Mucosa of descending colon (tissue), 3 donors: ENCODE measurements around the gene RETNLB. TPM values are rescaled to one million over a fixed set of nuclear protein-coding genes. Genes with fewer than 3 reads are reported as not detected.

Experiments
- ATAC-seq: fragments of 200-7000 bp; cut with Tn5 transposase; one replicate; pipeline ENCODE4 v1.9.1; 2020; ENCODE audit warnings: mild to moderate bottlenecking, moderate library complexity
- DNase-seq, 3 donors: peaks; one replicate each; pipeline ENCODE4 v3.0.0-alpha.2; 2020
- H3K36me3 ChIP-seq: fragments of 200-600 bp; one replicate; pipeline ENCODE4 v1.8.0; 2021; ENCODE audit warnings: low read depth, mild to moderate bottlenecking
- H3K4me1 ChIP-seq: fragments of 200-600 bp; one replicate; pipeline ENCODE4 v1.8.0; 2021; ENCODE audit warnings: low read depth, mild to moderate bottlenecking
- H3K4me3 ChIP-seq: fragments of 200-600 bp; one replicate; pipeline ENCODE4 v1.8.0; 2021; ENCODE audit warnings: mild to moderate bottlenecking
- H3K9me3 ChIP-seq: fragments of 200-600 bp; one replicate; pipeline ENCODE4 v1.8.0; 2021; ENCODE audit warnings: mild to moderate bottlenecking
- CTCF ChIP-seq: fragments of 200-600 bp; IDR thresholded peaks from one replicate; pipeline ENCODE4 v1.8.0; 2022; ENCODE audit warnings: antibody characterized with exemption, mild to moderate bottlenecking
- intact Hi-C, 2 donors: fragments of 100-400 bp; cut with DNase I in 1 of 2; cut with micrococcal nuclease in 1 of 2; formaldehyde crosslinking; loops; one replicate each; pipeline versions ENCODE4 v1.11.0 to v1.11.1; 2022; cut with DNase I, micrococcal nuclease
- total RNA-seq, 3 donors: library from RNA; stranded (reverse); fragmentation: NEBNext Ultra II Directional in 2 of 3; extraction: Animal tissue kit (Norgen Biotek cat#: 25700) in 2 of 3; gene quantifications; one replicate each; pipeline versions ENCODE4 v1.2.1 to v1.2.4, GENCODE V29; 2021 to 2023
- donor health status: DM: no; HTN: no; CAD: no; lungs with moderate emphysema.
- donor health status: DM: no; HTN: no; CAD: no.
- donor health status: DM: no; HTN: yes; CAD: no.

RETNLB gene
- total RNA-seq, 3 donors from 2014 or later: 17.1 to 136 (median 51.3) TPM

- Histone ChIP-seq H3K9me3 (no peaks in the 10 kb centered on the region), H3K4me3 (no peak overlapping the region), H3K4me1 (no peaks in the 10 kb centered on the region), H3K36me3 (no peaks in the 10 kb centered on the region)
- no peak for ATAC-seq
- intact Hi-C loops: no loop called here
- no peak for DNase-seq
- no peak for TF ChIP-seq CTCF
Observed at GRCh38 chr3:108742929-108743328, 14.3 kb downstream of the RETNLB start.

GRCh38 chr3:108736821-108737220, 20.4 kb downstream of the RETNLB start:
- Histone ChIP-seq H3K9me3 (no peaks in the 10 kb centered on the region), H3K4me3 (no peak overlapping the region), H3K4me1 (no peaks in the 10 kb centered on the region), H3K36me3 (no peaks in the 10 kb centered on the region)
- ATAC-seq: no peak
- DNase-seq: no peak
- intact Hi-C loops: no loop called here
- no peak for TF ChIP-seq CTCF

- no peaks in the 10 kb centered on the region for H3K9me3 ChIP-seq
- intact Hi-C loops: no loop called here
- no peak for DNase-seq
- no peaks in the 10 kb centered on the region for H3K36me3 ChIP-seq
- no peak for TF ChIP-seq CTCF
- H3K4me1 ChIP-seq: no peaks in the 10 kb centered on the region
- H3K4me3 ChIP-seq: no peak overlapping the region
- no peak for ATAC-seq
Observed at GRCh38 chr3:108728934-108729333, 28.3 kb downstream of the RETNLB start.

- Histone ChIP-seq H3K4me1 (no peaks in the 10 kb centered on the region), H3K4me3 (no peak overlapping the region), H3K36me3 (no peaks in the 10 kb centered on the region), H3K9me3 (no peaks in the 10 kb centered on the region)
- ATAC-seq (no peak), DNase-seq (no peak)
- intact Hi-C loops: no loop called here
- TF ChIP-seq CTCF: no peak
Observed at GRCh38 chr3:108728105-108728504, 29.1 kb downstream of the RETNLB start.

GRCh38 chr3:108724101-108724500, 33.1 kb downstream of the RETNLB start:
- Histone ChIP-seq H3K36me3 (no peaks in the 10 kb centered on the region), H3K9me3 (no peaks in the 10 kb centered on the region), H3K4me3 (no peak overlapping the region), H3K4me1 (no peaks in the 10 kb centered on the region)
- TF ChIP-seq CTCF: no peak
- intact Hi-C loops: no loop called here
- ATAC-seq (no peak), DNase-seq (no peak)

GRCh38 chr3:108722724-108723123, 34.5 kb downstream of the RETNLB start:
- no peak for ATAC-seq

More at GRCh38 chr3:108722724-108723123, 34.5 kb downstream of the RETNLB start:
- Histone ChIP-seq H3K4me3 (no peak overlapping the region), H3K9me3 (no peaks in the 10 kb centered on the region), H3K36me3 (no peaks in the 10 kb centered on the region), H3K4me1 (no peaks in the 10 kb centered on the region)
- no peak for TF ChIP-seq CTCF
- intact Hi-C loops: no loop called here
- no peak for DNase-seq
